ENCODE results near the gene BARX1. TPM values are rescaled to one million over a fixed set of nuclear protein-coding genes. Genes with fewer than 3 reads are reported as not detected.

BARX1 gene
- total and polyA plus RNA-seq, 2 donors (not counting 1 experiment from before 2014, with no cell fraction given): not detected

GRCh38 chr9:93958121-93958818 is 3.1 kb upstream of the BARX1 start:
- Histone ChIP-seq H3K36me3 (ENCODE audit: control insufficient read depth, insufficient read depth, low read length) (no peaks in the 10 kb centered on the region), H3K4me2 (ENCODE audit: extremely low read depth, insufficient read depth, low read length) (no peak overlapping the region), H3K9ac (ENCODE audit: insufficient read depth, low read length) (no peak overlapping the region), H3K79me2 (ENCODE audit: control insufficient read depth, insufficient read depth, low read length) (no peaks in the 10 kb centered on the region), H3K9me3 (ENCODE audit: control insufficient read depth, insufficient read depth, low read depth, low read length) (no peaks in the 10 kb centered on the region), H3K27ac (ENCODE audit: insufficient read depth, low read length) (no peak overlapping the region), H4K20me1 (ENCODE audit: control insufficient read depth, extremely low read depth, insufficient read depth, low read length) (no peaks in the 10 kb centered on the region), H3K27me3 (ENCODE audit: control insufficient read depth, insufficient read depth, low read length) (peaks cover 78% of the 10 kb centered on the region), H2AFZ (ENCODE audit: low read length) (no peak overlapping the region), H3K4me3 (replicated peaks in 1 of 4; ENCODE audit: control extremely low read depth in 1 of 4, insufficient read depth in 1 of 4, low read depth in 3 of 4, low read length in 4 of 4) (no peak overlapping the region), H3K4me1 (ENCODE audit: control insufficient read depth, extremely low read depth, insufficient read depth, low read length) (no peaks in the 10 kb centered on the region)
- no peak for DNase-seq (ENCODE audit: low read depth in 2 of 2)
- TF ChIP-seq CTCF (conservative IDR thresholded peaks at IDR 0.05 in 1 of 2, IDR thresholded peaks at IDR 0.05 in 1 of 2; ENCODE audit: low read depth in 1 of 2, low read length in 2 of 2) (no peak), EZH2 (IDR thresholded peaks at IDR 0.05; ENCODE audit: low read length, missing control alignments) (no peak)

- no peaks in the 10 kb centered on the region for H3K4me1 ChIP-seq (ENCODE audit: control insufficient read depth, extremely low read depth, insufficient read depth, low read length)
- no peak overlapping the region for H3K4me3 ChIP-seq (replicated peaks in 1 of 4; ENCODE audit: control extremely low read depth in 1 of 4, insufficient read depth in 1 of 4, low read depth in 3 of 4, low read length in 4 of 4)
- TF ChIP-seq EZH2 (IDR thresholded peaks at IDR 0.05; ENCODE audit: low read length, missing control alignments) (no peak), CTCF (conservative IDR thresholded peaks at IDR 0.05 in 1 of 2, IDR thresholded peaks at IDR 0.05 in 1 of 2; ENCODE audit: low read depth in 1 of 2, low read length in 2 of 2) (no peak)
These were observed 1.0 kb upstream of the BARX1 start for GRCh38 chr9:93955981-93956784.

GRCh38 chr9:93954434-93955061 is 607 bp downstream of the BARX1 start:
- no peak overlapping the region for H3K27ac ChIP-seq (ENCODE audit: insufficient read depth, low read length)
- H2AFZ ChIP-seq (ENCODE audit: low read length): no peak overlapping the region
- no peak overlapping the region for H3K4me2 ChIP-seq (ENCODE audit: extremely low read depth, insufficient read depth, low read length)
- peaks cover 91% of the 10 kb centered on the region for H3K27me3 ChIP-seq (ENCODE audit: control insufficient read depth, insufficient read depth, low read length)
- no peaks in the 10 kb centered on the region for H4K20me1 ChIP-seq (ENCODE audit: control insufficient read depth, extremely low read depth, insufficient read depth, low read length)
- no peak overlapping the region for H3K9ac ChIP-seq (ENCODE audit: insufficient read depth, low read length)
- no peaks in the 10 kb centered on the region for H3K4me1 ChIP-seq (ENCODE audit: control insufficient read depth, extremely low read depth, insufficient read depth, low read length)
- no peaks in the 10 kb centered on the region for H3K79me2 ChIP-seq (ENCODE audit: control insufficient read depth, insufficient read depth, low read length)
- no peaks in the 10 kb centered on the region for H3K9me3 ChIP-seq (ENCODE audit: control insufficient read depth, insufficient read depth, low read depth, low read length)
- TF ChIP-seq CTCF (conservative IDR thresholded peaks at IDR 0.05 in 1 of 2, IDR thresholded peaks at IDR 0.05 in 1 of 2; ENCODE audit: low read depth in 1 of 2, low read length in 2 of 2): no peak
- peak; percentile 73 for TF ChIP-seq EZH2 (IDR thresholded peaks at IDR 0.05; ENCODE audit: low read length, missing control alignments)
- H3K36me3 ChIP-seq (ENCODE audit: control insufficient read depth, insufficient read depth, low read length): no peaks in the 10 kb centered on the region
- DNase-seq (ENCODE audit: low read depth in 2 of 2): no peak
- H3K4me3 ChIP-seq (replicated peaks in 1 of 4; ENCODE audit: control extremely low read depth in 1 of 4, insufficient read depth in 1 of 4, low read depth in 3 of 4, low read length in 4 of 4): no peak overlapping the region

More at GRCh38 chr9:93955981-93956784, 1.0 kb upstream of the BARX1 start:
- no peak overlapping the region for H3K27ac ChIP-seq (ENCODE audit: insufficient read depth, low read length)
- no peaks in the 10 kb centered on the region for H3K79me2 ChIP-seq (ENCODE audit: control insufficient read depth, insufficient read depth, low read length)
- no peak overlapping the region for H2AFZ ChIP-seq (ENCODE audit: low read length)
- peaks cover 90% of the 10 kb centered on the region for H3K27me3 ChIP-seq (ENCODE audit: control insufficient read depth, insufficient read depth, low read length)
- no peak overlapping the region for H3K9ac ChIP-seq (ENCODE audit: insufficient read depth, low read length)
- DNase-seq (ENCODE audit: low read depth in 2 of 2): no peak
- H3K4me2 ChIP-seq (ENCODE audit: extremely low read depth, insufficient read depth, low read length): no peak overlapping the region
- H3K36me3 ChIP-seq (ENCODE audit: control insufficient read depth, insufficient read depth, low read length): no peaks in the 10 kb centered on the region
- no peaks in the 10 kb centered on the region for H3K9me3 ChIP-seq (ENCODE audit: control insufficient read depth, insufficient read depth, low read depth, low read length)
- no peaks in the 10 kb centered on the region for H4K20me1 ChIP-seq (ENCODE audit: control insufficient read depth, extremely low read depth, insufficient read depth, low read length)

Measured in fibroblast of lung (primary cell).